HepG2 (cell line): ENCODE measurements around the gene PLRG1. TPM values are rescaled to one million over a fixed set of nuclear protein-coding genes. Genes with fewer than 3 reads are reported as not detected.
A peak's percentile ranks its signal among the peaks of the same experiment; 100 is the strongest.

ENCODE experiments used
- CENPX ChIP-seq: sonication (generic); formaldehyde crosslinking; IDR thresholded peaks from 2 replicates; pipeline ENCODE4 v1.9.0; 2021; ENCODE audit warnings: mild to moderate bottlenecking, missing genetic modification reagents, moderate library complexity
- EZH2 ChIP-seq: conservative IDR thresholded peaks from 2 replicates; pipeline ENCODE4 v1.6.1; 2012; ENCODE audit warnings: mild to moderate bottlenecking, low read depth, low read length, moderate library complexity
- FIP1L1 ChIP-seq: fragments of 200-400 bp; formaldehyde crosslinking; IDR thresholded peaks from 2 replicates; pipeline ENCODE4 v1.6.1; 2018; ENCODE audit warnings: low read depth, mild to moderate bottlenecking, low read length, moderate library complexity, borderline replicate concordance; ENCODE audit not compliant: insufficient read depth
- FLYWCH1 ChIP-seq: sonication (generic); formaldehyde crosslinking; IDR thresholded peaks from 2 replicates; pipeline ENCODE4 v1.8.1; 2023; ENCODE audit warnings: mild to moderate bottlenecking, missing genetic modification reagents
- HDAC1 ChIP-seq: sonication (generic); formaldehyde crosslinking; IDR thresholded peaks from 2 replicates; pipeline ENCODE4 v1.5.1; 2020; ENCODE audit warnings: mild to moderate bottlenecking, missing genetic modification reagents
- LBX2 ChIP-seq: sonication (generic); formaldehyde crosslinking; IDR thresholded peaks from 2 replicates; pipeline ENCODE4 v1.5.0; 2020; ENCODE audit warnings: missing genetic modification reagents, mild to moderate bottlenecking, borderline replicate concordance
- NPAS2 ChIP-seq: sonication (generic); formaldehyde crosslinking; IDR thresholded peaks from 2 replicates; pipeline ENCODE4 v1.8.0; 2022; ENCODE audit warnings: mild to moderate bottlenecking, missing genetic modification reagents, borderline replicate concordance
- NR2C2 ChIP-seq: sonication (generic); formaldehyde crosslinking; IDR thresholded peaks from 2 replicates; pipeline ENCODE4 v1.4.0; 2020; ENCODE audit warnings: missing genetic modification reagents, mild to moderate bottlenecking, moderate library complexity, borderline replicate concordance
- PHF20 ChIP-seq: sonication (generic); formaldehyde crosslinking; IDR thresholded peaks from 2 replicates; pipeline ENCODE4 v1.5.0; 2020; ENCODE audit warnings: mild to moderate bottlenecking, missing genetic modification reagents
- RBFOX2 ChIP-seq: fragments of 200-400 bp; formaldehyde crosslinking; IDR thresholded peaks from 2 replicates; pipeline ENCODE4 v1.6.1; 2017; ENCODE audit warnings: low read depth, mild to moderate bottlenecking, low read length
- RBM39 ChIP-seq: fragments of 200-400 bp; formaldehyde crosslinking; IDR thresholded peaks from one replicate; pipeline ENCODE4 v1.6.1; 2018; ENCODE audit warnings: antibody characterized with exemption, mild to moderate bottlenecking, low read depth, low read length; ENCODE audit not compliant: poor library complexity, severe bottlenecking
- TBX2 ChIP-seq: sonication (generic); formaldehyde crosslinking; IDR thresholded peaks from 2 replicates; pipeline ENCODE4 v1.5.0; 2020; ENCODE audit warnings: missing genetic modification reagents, mild to moderate bottlenecking, borderline replicate concordance
- TCF12 ChIP-seq, 2 experiments: fragments of 450-650 bp in 1 of 2; sonication (generic) in 1 of 2; formaldehyde crosslinking in 1 of 2; IDR thresholded peaks; 2 replicates each; pipeline versions ENCODE4 v1.6.1 to v1.8.0; 2017 to 2022; ENCODE audit warnings: antibody characterized with exemption in 1 of 2, mild to moderate bottlenecking in 1 of 2, missing genetic modification reagents in 1 of 2, moderate library complexity in 1 of 2
- TERF1 ChIP-seq: sonication (generic); formaldehyde crosslinking; IDR thresholded peaks from 2 replicates; pipeline ENCODE4 v1.8.0; 2022; ENCODE audit warnings: mild to moderate bottlenecking, missing genetic modification reagents, moderate library complexity
- TOPORS ChIP-seq: sonication (generic); formaldehyde crosslinking; IDR thresholded peaks from 2 replicates; pipeline ENCODE4 v1.8.0; 2023; ENCODE audit warnings: mild to moderate bottlenecking, missing genetic modification reagents
- ZBTB8A ChIP-seq: sonication (generic); formaldehyde crosslinking; IDR thresholded peaks from 2 replicates; pipeline ENCODE4 v1.4.0; 2020; ENCODE audit warnings: mild to moderate bottlenecking, low read depth, missing genetic modification reagents, borderline replicate concordance
- ZFP82 ChIP-seq: sonication (generic); formaldehyde crosslinking; IDR thresholded peaks from 2 replicates; pipeline ENCODE4 v1.5.1; 2020; ENCODE audit warnings: mild to moderate bottlenecking, missing genetic modification reagents, borderline replicate concordance
- ZNF451 ChIP-seq: sonication (generic); formaldehyde crosslinking; IDR thresholded peaks from 2 replicates; pipeline ENCODE4 v1.5.0; 2020; ENCODE audit warnings: mild to moderate bottlenecking, missing genetic modification reagents
- ZNF484 ChIP-seq: sonication (generic); formaldehyde crosslinking; IDR thresholded peaks from 2 replicates; pipeline ENCODE4 v1.5.1; 2020; ENCODE audit warnings: mild to moderate bottlenecking, low read depth, missing genetic modification reagents, borderline replicate concordance
- polyA plus RNA-seq, 8 experiments: library from polyadenylated mRNA; depleted of rRNA in 3 of 8; stranded (reverse) in 7 of 8; unstranded in 1 of 8; fragments of >200 nt; fragmentation: Illumina TruSeq in 4 of 8; extraction: Trizol in 4 of 8; gene quantifications; 2 replicates each; pipeline versions ENCODE4 v1.2.1 to v1.2.3, GENCODE V29; 2011 to 2016; ENCODE audit warnings: low read depth in 4 of 8, missing spikeins in 1 of 8, mixed read lengths in 1 of 8; ENCODE audit not compliant: insufficient read depth in 1 of 8
- total RNA-seq, 5 experiments: library from RNA; depleted of rRNA; stranded (reverse); fragments of >200 nt; fragmentation: Illumina TruSeq; extraction: Trizol; gene quantifications; 2 replicates each; pipeline ENCODE4 v1.2.3, GENCODE V29; 2016; ENCODE audit warnings: low read depth in 1 of 5
- TF ChIP-seq, protein P1 (sequence below): IDR thresholded peaks from 2 replicates; pipeline ENCODE4 v1.6.1; 2012; ENCODE audit warnings: low read depth, low read length, improper control_type of control experiment

PLRG1 gene
- total and polyA plus RNA-seq, 2 of the 13 experiments (the other 11 are each of a cell fraction or from before 2014, with no cell fraction given), result 77.3 to 110 TPM

DNA sequence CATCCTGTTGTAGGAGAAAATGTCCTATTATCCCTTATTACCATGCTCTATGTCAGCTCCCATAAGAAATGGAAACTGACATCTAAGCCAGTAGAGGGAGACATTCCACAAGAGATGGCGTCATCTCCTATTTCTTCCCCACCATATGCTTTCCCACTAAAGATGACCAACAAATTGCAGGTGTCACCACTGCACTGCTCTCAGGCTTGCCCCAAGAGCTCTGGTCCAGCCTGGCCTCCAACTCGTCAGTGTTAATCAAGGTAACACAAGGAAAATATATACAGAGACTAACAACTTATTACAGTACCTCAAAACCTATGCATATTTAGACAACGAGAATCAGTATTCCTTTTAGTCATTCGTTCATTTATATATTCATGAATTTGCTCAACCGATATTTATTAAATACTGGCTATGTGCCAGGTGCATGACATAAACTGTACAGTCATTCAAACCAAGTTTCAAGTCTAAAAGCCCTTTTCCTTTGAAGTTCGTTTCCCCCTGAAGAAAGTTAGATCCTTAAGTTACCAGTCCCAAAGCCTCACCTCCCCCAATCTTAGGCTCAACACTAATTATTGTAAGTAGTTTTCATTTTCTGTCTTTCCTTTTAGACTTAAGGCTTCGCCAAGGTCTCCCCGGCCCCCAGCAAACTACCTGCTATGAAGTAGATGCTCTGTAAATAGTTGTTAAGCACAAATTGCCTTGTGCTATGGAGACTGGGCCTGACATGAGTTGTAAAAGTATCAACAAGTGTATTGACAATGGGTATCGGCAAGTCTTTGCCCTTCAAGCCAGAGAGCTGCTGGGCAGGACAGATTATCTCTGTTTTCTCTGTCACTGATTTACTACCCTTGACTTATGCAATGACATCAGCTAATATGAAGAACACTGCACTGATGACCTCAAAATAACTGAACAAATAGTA, 9.6 kb upstream of the PLRG1 start (continued):
- TF ChIP-seq NPAS2, result no peak
- TF ChIP-seq HDAC1 (CRISPR knock-in tag), result peak; percentile 93
- TF ChIP-seq ZBTB8A, result no peak
- no peak for TF ChIP-seq TERF1
- no peak; the same call in 1 of the 2 replicates for TF ChIP-seq NR2C2
- TF ChIP-seq TCF12 (IDR thresholded peaks at IDR 0.05), result no peak
- TF ChIP-seq TCF12 (CRISPR knock-in tag; IDR thresholded peaks at IDR 0.05), result peak; percentile 72; the same call in 1 of the 2 replicates
- no peak for TF ChIP-seq ZNF451 (CRISPR knock-in tag)
- no peak for TF ChIP-seq FLYWCH1 (CRISPR knock-in tag)
- 0 out of 2 replicates have a peak, but pooled peaks have one; percentile 28 for TF ChIP-seq TOPORS
- peak; percentile 41 for TF ChIP-seq RBFOX2
- no peak for TF ChIP-seq EZH2
- no peak for TF ChIP-seq CENPX (CRISPR knock-in tag)
- TF ChIP-seq LBX2 (CRISPR knock-in tag), result no peak
- no peak for TF ChIP-seq ZNF484 (CRISPR knock-in tag)
- peak; percentile 24; the same call in 1 of the 2 replicates for TF ChIP-seq ZFP82 (CRISPR knock-in tag)
- no peak for TF ChIP-seq FIP1L1
- TF ChIP-seq, protein P1, sequence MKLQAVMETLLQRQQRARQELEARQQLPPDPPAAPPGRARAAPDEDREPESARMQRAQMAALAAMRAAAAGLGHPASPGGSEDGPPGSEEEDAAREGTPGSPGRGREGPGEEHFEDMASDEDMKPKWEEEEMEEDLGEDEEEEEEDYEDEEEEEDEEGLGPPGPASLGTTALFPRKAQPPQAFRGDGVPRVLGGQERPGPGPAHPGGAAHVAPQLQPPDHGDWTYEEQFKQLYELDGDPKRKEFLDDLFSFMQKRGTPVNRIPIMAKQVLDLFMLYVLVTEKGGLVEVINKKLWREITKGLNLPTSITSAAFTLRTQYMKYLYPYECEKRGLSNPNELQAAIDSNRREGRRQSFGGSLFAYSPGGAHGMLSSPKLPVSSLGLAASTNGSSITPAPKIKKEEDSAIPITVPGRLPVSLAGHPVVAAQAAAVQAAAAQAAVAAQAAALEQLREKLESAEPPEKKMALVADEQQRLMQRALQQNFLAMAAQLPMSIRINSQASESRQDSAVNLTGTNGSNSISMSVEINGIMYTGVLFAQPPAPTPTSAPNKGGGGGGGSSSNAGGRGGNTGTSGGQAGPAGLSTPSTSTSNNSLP, result peak; percentile 67
- no peak for TF ChIP-seq RBM39
- peak; percentile 97 for TF ChIP-seq TBX2
- TF ChIP-seq PHF20 (CRISPR knock-in tag), result no peak
